Effector CD8-positive, alpha-beta T cell (primary cell): ENCODE results near the gene NIT1.
"Not testable (repeated sequence)": the region's sequence is repeated elsewhere in the genome, so short reads cannot be mapped to it uniquely, and the experiment has no call there.

ENCODE experiments used
- DNase-seq: peaks from one replicate; lab custom pipeline; 2025; lab: John Stamatoyannopoulos, UW

Gene NIT1

DNA sequence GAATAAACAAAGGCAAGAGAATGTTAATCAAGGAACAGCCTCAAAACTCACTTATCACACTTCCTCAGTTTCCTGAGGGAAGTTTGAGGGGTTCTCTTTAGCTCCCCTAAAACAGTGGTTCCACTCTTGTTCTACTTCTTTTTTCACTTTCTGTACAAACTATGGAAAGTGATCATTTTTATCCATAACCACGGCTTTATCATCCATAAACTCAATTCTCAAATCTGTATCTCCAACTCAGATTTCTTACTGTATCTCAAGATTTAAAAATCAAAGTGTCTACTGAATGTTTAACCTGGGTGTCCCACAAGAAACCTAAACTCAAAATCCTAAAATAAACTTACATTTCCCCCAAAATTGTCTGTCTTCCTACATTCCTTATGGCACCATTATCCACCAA lies 4.0 kb upstream of the NIT1 start:
- no peak for DNase-seq

- DNase-seq: no peak
Measured at GRCh38 chr1:161114556-161114955, 3.3 kb upstream of the NIT1 start.

DNA sequence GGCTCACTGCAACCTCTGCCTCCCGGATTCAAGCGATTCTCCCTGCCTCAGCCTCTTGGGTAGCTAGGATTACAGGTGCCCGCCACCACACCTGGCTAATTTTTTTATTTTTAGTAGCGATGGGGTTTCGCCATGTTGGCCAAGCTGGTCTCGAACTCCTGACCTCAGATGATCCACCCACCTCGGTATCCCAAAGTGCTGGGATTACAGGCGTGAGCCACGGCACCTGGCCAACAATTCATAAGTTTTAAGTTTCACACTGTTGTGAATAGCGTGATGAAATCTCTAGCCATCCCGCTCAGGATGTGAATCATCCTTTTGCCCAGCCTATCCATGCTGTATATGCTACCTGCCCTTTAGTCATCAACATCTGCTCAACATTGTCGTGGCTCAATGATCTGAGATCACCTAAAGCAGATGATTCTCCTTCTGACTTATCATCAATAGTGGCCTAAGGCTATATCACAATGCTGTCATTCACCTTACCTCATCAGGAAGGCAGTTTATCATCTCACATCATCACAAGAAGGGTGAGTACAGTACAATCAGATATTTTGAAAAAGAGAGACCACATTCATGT lies 2.7 kb upstream of the NIT1 start:
- DNase-seq: no peak

DNA sequence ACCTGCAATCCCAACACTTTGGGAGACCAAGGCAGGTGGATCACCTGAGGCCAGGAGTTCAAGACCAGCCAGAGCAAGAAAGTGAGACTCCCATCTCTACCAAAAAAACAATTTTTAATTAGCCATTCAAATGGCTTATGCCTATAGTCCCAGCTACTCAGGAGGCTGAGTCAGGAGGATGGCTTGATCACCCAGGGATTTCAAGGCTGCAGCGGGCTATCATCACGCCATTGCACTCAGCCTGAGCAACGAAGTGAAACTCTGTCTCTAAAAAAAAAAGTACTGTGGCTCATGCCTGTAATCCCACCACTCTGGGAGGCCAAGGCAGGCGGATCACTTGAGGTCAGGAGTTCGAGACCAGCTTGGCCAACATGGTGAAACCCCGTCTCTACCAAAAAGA lies 1.9 kb upstream of the NIT1 start:
- not testable (repeated sequence) for DNase-seq

DNA sequence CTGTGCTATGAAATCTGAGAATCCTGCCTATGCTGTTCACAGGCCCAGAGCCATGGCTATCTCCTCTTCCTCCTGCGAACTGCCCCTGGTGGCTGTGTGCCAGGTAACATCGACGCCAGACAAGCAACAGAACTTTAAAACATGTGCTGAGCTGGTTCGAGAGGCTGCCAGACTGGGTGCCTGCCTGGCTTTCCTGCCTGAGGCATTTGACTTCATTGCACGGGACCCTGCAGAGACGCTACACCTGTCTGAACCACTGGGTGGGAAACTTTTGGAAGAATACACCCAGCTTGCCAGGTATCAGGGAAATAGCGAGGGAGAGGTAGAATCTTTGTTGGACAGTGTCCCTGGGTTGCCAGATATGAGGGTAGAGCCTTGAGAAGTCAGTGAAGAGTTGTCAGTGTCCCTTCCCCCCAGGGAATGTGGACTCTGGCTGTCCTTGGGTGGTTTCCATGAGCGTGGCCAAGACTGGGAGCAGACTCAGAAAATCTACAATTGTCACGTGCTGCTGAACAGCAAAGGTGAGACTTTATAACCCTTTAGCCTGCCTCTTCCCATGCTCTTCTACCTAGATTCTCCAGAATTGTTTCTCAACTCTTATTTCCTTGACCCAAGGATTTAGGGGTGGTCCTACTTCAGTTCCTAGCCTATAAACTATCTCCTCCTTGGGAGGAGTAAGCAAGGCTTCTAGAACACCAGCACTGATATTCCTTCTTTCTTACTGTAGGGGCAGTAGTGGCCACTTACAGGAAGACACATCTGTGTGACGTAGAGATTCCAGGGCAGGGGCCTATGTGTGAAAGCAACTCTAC lies 1.4 kb downstream of the NIT1 start:
- DNase-seq: peak; percentile 6

DNA sequence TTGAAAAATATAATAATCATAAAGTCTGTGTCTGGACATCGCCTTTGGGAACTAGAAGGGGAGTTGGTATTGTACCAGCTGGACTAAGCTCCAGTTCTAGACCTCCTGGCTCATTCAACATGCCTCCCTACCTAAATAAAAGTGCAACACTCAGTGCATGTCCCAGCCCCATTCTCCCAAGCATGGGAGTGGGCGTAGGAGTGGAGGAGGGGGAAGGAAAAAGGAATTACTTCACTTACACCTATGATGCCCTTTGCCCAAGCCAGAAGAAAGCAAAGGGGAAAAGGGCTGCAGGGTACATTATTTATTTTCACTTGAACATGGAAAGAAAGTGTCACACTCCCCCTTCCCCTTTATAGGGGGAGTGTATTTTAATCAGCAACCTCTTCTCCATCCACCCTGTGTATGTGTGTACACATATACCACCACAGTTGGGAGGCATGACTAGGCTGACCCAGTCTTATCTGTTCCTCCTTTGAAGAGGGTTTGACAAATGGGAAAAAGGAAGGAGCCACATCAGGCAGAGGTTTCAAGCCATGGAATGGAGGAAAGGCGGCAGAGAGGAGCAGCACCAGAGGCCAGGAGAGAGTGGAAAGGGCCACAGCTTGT lies 3.2 kb downstream of the NIT1 start:
- DNase-seq: no peak

GRCh38 chr1:161121834-161122233 lies 3.9 kb downstream of the NIT1 start:
- DNase-seq: no peak

DNA sequence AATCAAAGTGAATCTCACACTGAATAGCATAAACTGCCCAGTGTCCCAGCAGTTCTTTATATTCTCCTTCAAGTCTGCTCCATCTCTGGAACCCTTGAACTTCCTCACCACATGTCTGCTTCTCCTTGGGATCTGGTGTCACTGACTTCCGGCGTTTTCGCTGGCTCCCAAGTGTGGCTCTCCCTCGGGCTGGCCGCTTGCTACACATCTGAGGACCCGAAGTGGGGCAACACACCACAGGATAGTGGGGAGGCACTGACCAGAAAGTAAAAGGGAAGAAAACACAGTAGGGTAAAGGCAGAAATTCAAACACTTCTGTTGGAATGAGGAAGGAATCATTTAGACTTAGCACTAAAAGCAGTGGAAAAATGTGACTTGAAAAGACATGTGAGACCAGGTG lies 5.1 kb downstream of the NIT1 start:
- no peak for DNase-seq

DNA sequence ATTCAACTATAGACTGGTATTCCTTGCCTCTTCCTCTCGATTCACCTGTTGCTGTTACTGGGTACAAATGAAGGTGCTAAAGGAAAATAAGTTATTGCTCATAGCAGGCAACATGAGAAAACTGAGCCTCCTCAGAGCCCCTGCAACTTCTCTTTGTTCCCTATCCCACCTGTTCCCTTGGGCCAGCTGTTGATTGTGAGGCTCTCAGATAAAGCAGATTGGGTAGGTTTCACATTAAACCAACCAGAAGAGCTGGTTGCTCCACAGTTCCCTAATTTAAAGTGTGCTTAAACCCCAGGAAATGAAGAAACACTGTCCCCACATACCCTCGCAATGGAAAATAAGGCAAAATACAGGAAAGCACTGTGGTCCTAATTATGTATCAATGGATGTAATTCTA lies 9.7 kb downstream of the NIT1 start:
- no peak for DNase-seq

DNA sequence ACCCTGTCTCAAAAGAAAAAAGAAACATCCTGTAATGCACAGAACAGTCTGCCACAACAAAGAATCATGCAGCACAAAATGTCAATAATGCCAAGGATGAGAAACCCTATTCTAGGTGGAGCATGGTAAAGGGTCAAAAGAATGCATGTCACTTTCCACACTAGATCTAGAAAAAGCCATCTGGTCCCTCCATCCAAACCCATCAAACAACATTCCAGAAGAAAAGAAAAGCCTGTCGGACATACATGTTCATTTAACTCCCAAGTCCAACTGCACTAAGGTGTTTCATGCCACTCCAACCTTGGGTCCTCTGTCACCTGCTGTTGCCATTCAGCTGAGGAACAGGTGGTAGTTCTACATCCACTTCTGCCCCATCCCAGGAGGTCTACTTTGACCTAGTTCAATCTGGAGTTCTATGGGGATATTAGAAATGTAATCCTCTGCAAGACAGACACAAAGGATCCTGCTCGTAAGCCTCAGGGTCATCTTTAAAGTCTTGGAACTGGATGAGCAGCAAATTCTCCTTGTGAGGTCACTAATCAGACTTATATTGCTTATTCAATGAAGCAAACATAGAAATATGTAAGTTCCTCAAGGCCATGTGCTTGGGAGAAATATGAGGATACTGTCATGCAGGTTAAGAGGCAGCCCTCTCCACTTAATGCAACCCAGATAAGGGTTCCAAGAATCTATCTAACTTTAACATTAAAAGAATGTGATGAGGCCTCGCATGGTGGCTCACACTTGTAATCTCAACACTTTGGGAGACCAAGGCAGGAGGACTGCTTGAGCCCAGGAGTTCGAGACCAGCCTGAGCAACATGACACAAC lies 10.9 kb downstream of the NIT1 start:
- no peak for DNase-seq

DNA sequence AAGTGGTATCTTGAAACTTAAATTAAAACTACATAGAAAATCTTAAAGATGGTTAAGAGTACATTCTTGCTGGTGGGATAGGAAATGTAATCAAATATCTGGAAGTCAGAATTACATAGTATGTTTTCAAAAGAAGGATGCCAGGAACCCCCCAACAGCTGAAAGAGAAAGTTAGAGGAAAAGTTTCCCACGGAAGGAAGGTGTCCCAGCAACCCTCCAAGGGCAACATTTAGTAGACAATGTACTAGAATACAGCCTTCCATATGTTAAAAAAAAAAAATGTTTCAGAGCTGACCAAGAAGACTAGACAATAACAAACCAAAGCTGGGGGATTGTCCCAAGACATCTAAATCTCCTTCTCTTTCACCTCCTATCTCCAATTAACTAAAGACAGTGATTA lies 12.4 kb downstream of the NIT1 start:
- no peak for DNase-seq

- no peak for DNase-seq
Measured at GRCh38 chr1:161131523-161132409, 13.9 kb downstream of the NIT1 start.

- peak; percentile 78 for DNase-seq
Measured at GRCh38 chr1:161132410-161133219, 14.7 kb downstream of the NIT1 start, which contains the start of gene DEDD. DEDD (minus strand) TSS chr1:161132667; CDS start chr1:161124462, 8,205 bp downstream.

GRCh38 chr1:161133220-161133740 lies 15.4 kb downstream of the NIT1 start:
- no peak for DNase-seq

DNA sequence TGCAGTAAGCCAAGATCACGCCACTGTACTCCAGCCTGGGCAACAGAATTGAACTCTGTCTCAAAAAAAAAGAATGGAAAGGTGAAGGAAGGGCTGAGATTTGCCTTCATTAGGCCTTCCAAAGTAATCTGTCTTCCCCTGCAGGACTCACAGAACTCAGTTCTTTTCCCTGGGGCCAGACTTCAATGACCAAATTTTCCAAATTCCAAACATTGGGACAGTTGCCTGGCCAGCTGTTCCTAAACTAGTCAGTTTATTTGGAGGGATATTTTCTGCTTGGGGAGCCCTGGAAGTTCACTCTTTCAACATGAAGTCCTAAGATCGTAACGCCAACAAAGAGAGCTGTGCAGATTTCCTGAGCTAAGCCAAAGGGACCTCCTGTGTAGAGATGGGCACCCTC lies 20.0 kb downstream of the NIT1 start:
- DNase-seq: no peak

GRCh38 chr1:161138431-161138830 lies 20.5 kb downstream of the NIT1 start:
- DNase-seq: no peak

- peak; percentile 6 for DNase-seq
Measured at GRCh38 chr1:161139766-161140165, 21.9 kb downstream of the NIT1 start.

GRCh38 chr1:161140755-161141400 lies 23.0 kb downstream of the NIT1 start:
- no peak for DNase-seq

- no peak for DNase-seq
Measured at GRCh38 chr1:161145832-161146231, 27.9 kb downstream of the NIT1 start.

DNA sequence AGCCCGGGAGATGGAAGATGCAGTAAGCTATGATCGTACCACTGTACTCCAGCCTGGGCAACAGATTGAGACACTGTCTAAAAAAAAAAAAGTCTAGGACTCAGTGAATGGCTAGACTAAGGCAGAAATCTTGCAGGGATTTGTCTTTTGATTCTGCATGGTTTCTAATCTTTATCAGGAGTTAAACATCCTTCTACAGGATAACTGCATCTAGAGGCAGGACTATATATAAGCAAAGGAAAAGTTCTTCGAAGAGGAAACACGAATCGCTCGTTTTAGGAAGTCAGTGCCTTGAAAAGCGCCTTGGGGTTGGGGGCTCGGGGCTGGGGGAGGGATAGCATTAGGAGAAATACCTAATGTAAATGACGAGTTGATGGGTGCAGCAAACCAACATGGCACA lies 35.3 kb downstream of the NIT1 start:
- DNase-seq: no peak
